ENCODE measurements around the gene MAP3K5.
A peak's percentile ranks its signal among the peaks of the same experiment; 100 is the strongest.
"Not testable (repeated sequence)": the region's sequence is repeated elsewhere in the genome, so short reads cannot be mapped to it uniquely, and the experiment has no call there.

Gene MAP3K5

GRCh38 chr6:136793363-136793762 is 1.1 kb upstream of the MAP3K5 start:
- DNase-seq (ENCODE audit: low read depth): no peak

DNA sequence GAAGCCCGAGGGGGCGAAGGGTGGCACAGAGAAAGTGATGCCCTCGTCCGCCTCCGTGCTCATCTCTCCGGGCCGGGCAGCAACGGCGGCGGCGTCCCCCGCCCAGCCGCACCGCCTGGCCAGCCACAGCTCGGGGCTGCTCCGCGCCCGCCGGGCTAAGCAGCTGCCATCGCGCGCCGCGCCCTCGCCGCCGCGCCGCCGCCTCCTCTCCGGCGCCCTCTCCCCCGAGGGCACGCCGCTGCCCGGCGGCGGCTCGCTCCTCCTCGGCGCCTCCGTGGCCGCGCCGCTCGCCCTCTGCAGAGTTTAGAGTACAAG is 225 bp downstream of the MAP3K5 start:
- no peak for DNase-seq (ENCODE audit: low read depth)

- peak; percentile 73 for DNase-seq (ENCODE audit: low read depth)
Observed at GRCh38 chr6:136791296-136792094, 782 bp downstream of the MAP3K5 start.

GRCh38 chr6:136790411-136791295 is 1.6 kb downstream of the MAP3K5 start:
- peak; percentile 36 for DNase-seq (ENCODE audit: low read depth)

- DNase-seq (ENCODE audit: low read depth): not testable (repeated sequence)
Observed at GRCh38 chr6:136789440-136789839, 2.8 kb downstream of the MAP3K5 start.

GRCh38 chr6:136788069-136788902 is 4.0 kb downstream of the MAP3K5 start:
- DNase-seq (ENCODE audit: low read depth): peak; percentile 86

DNA sequence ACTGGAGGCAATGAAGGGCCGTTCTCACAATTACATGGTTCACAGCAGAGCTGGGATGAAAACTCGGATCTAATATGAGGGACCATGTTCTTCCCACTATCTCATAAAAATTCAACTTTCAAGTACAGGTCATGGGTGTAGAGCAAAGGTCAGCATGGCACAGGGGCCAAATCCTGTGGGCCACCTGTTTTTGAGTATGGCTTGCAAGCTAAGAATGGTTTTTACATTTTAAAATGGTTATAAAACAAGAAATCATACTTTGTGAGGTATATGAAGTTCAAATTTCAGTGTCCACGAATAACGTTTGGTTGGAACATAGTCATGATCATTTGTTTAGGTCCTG is 4.6 kb downstream of the MAP3K5 start:
- no peak for DNase-seq (ENCODE audit: low read depth)

DNA sequence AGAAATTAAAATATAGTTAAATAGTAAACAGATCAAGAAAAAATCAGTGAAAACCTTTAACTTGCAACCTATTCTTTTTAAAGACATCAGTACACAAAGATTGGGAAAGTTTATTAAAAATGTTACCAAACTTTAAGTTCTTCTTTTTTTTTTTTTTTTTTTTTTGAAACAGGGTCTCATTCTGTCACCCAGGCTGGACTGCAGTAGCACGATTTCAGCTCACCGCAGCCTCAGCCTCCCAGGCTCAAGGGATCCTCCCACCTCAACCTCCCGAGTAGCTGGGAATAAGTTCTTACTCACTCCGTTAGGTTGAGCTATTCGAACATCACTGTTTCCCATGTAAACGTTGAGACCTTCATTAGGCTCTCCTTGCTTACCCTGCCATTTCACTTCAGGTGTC is 5.6 kb downstream of the MAP3K5 start:
- DNase-seq (ENCODE audit: low read depth): no peak

GRCh38 chr6:136784910-136785746 is 7.1 kb downstream of the MAP3K5 start:
- DNase-seq (ENCODE audit: low read depth): peak; percentile 46

DNA sequence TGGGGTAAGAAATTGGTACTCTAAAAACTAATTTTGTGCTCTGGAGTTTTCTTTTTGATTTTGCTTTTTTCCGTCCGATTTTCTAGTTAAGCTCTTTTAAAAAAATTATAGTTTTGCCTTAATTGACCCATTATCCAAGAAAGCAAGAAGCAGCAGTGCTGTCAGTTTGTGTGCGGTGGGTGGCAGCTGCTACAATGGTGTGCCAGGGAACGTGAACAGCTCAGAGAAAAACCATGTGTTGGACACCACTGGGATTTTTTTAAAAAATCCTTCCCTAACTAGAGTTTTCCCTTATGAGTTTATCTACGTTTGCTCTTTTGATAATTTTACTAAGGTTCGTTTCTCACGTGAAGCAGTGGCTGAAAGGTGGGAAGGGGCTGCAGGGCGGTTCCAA is 8.0 kb downstream of the MAP3K5 start:
- no peak for DNase-seq (ENCODE audit: low read depth)

GRCh38 chr6:136783495-136784270 is 8.6 kb downstream of the MAP3K5 start:
- no peak for DNase-seq (ENCODE audit: low read depth)

DNA sequence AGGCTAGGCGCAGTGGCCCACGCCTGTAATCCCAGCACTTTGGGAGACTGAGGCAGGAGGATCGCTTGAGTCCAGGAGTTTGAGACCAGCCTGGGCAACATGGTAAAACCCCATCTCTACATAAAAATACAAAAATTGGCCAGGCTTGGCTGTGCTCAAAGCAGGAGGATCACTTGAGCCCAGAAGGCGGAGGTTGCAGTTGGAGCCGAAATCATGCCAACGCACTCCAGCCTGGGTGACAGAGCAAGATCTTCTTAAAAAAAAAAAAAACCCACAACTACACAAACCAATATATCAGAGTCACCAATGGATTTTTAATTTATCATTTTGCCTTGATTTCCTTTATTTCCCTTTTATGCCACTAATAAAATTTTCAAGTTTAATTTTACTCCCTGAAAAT is 9.3 kb downstream of the MAP3K5 start:
- no peak for DNase-seq (ENCODE audit: low read depth)

DNA sequence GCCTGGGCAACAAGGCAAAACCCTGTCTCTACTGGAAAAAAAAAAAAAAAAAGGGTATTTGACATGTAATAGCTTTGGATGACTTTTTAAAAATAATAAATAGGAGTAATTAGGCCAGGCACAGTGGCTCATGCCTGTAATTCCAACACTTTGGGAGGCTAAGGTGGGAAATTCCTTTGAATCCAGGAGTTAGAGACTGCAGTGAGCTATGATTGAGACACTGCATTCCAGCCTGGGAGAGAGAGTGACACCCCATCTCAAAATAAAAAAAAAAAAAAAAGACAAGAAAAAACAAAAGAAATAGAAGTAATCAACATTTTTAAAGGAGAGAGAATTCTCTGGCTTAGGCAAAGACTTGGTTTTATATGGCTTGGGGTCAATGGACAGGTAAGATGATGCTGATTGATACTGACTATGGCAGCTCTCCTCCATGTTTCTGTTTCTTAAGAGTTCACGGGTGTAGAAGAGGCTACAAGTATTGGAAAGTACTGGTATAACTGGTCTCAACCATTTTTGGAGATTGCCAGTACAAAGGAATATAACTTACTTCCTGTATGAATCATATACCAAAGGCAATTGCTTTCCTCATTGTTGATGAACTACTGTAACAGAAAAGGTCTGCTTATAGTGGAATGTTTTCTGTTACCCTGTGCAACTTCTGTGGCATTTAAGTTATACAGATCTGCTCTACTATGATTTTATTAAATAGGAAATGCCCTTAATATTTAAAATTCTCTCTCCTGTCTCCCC is 10.1 kb downstream of the MAP3K5 start:
- peak; percentile 69 for DNase-seq (ENCODE audit: low read depth)

DNA sequence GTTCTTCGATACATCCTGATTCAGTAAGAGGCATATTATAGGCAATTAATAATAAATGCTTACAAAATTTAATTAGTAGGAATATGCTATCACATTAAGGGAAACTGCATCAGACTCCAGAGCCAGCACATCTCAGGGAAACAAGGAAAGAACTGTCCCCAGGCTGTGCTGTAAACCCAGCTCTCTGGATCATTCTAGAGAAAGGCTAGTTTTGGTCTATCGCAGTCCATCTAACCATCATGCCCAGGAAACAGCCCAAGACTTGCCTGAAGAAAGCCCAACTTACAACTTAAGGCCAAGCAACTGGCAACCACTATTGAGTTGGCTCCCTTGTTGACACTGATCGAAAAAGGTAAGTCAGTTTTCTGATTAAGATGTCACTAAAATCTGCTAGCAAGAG is 11.3 kb downstream of the MAP3K5 start:
- DNase-seq (ENCODE audit: low read depth): no peak

GRCh38 chr6:136779682-136780081 is 12.6 kb downstream of the MAP3K5 start:
- no peak for DNase-seq (ENCODE audit: low read depth)

DNA sequence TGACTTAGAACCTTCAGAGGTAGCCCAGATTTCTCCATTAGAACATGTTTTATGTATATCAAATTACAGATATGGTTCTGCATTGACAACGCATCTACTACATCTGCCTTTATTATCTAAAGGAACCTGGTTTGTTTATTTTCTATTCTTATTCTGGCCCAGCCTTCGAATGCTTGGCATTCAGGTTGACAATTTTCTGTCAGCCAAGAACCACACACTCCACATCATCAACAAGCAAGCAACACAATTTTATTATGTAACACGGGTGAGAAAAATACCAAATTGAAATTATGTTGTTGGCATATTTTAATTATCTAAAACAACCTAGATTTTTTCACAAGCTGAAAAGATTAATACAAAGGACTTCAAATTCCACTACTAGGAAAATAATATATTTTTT is 14.6 kb downstream of the MAP3K5 start:
- no peak for DNase-seq (ENCODE audit: low read depth)

GRCh38 chr6:136775548-136775947 is 16.7 kb downstream of the MAP3K5 start:
- no peak for DNase-seq (ENCODE audit: low read depth)

DNA sequence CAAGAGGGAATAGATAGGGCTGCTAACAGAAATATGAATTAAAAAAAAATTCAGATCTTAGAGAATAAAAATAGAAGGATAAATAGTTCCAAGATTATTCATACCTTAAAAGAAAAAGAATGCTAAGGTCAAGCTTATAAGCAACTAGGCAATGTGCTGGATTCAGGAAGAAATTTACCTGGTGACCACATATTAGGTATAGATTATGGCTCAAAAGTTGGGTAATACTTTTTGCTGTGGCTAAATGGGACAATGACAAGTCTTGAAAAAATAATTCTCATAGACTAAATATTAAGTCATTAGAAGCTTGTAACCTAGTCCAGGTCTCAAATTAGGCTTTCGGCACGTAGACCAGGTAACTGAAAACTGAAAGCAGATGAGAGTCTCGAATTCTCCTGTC is 17.2 kb downstream of the MAP3K5 start:
- DNase-seq (ENCODE audit: low read depth): no peak

DNA sequence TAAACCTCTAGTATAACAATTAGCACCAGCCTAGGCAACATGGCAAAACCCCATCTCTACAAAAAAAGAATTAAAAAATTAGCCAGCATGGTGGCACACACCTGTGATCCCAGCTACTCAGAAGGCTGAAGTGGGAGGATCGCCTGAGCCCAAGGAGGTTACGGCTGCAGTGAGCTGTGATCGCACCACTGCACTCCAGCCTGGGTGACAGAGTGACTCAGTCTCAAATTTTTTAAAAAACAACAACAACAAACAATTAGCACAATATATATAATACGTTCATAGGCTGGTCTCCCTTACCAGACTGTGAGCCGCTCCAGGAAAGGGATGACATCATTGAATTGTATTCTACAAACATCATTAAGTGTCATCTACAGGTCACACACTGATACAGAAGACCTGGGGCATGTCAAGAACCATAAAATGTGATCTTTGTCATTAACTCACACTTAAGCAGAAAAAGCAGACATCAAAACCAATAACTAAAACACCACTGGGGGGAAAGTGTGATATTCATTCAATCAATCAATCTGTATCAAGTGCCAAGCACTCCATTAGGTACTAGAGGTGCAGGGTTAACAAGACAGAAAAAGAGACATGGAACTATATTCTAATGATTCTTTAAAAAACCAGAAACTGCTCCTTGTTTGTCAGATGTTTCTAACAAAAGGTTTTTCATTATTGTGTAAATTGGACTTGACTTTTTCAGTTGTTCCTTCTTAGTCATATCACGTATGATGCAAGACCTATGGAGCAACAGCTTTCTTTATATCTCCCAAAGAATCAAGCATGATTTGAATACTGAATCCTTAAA is 17.8 kb downstream of the MAP3K5 start:
- peak; percentile 73 for DNase-seq (ENCODE audit: low read depth)
